ENCODE measurements around the gene TMSB4X. TPM values are rescaled to one million over a fixed set of nuclear protein-coding genes. Genes with fewer than 3 reads are reported as not detected.
"Not testable (repeated sequence)": the region's sequence is repeated elsewhere in the genome, so short reads cannot be mapped to it uniquely, and the experiment has no call there.

TMSB4X gene
- total RNA-seq, 1 donor from 2014 or later = 2,664 TPM

- Mint-ChIP-seq H3K27me3 (ENCODE audit: low read depth) (no peaks in the 10 kb centered on the region), H3K9me3 (peaks cover 6% of the 10 kb centered on the region), H3K36me3 (ENCODE audit: low read depth) (no peaks in the 10 kb centered on the region), H3K27ac (ENCODE audit: unreplicated experiment) (no peak overlapping the region), H3K4me1 (peaks cover 26% of the 10 kb centered on the region), H3K4me3 (no peak overlapping the region)
- TF ChIP-seq, protein P1, sequence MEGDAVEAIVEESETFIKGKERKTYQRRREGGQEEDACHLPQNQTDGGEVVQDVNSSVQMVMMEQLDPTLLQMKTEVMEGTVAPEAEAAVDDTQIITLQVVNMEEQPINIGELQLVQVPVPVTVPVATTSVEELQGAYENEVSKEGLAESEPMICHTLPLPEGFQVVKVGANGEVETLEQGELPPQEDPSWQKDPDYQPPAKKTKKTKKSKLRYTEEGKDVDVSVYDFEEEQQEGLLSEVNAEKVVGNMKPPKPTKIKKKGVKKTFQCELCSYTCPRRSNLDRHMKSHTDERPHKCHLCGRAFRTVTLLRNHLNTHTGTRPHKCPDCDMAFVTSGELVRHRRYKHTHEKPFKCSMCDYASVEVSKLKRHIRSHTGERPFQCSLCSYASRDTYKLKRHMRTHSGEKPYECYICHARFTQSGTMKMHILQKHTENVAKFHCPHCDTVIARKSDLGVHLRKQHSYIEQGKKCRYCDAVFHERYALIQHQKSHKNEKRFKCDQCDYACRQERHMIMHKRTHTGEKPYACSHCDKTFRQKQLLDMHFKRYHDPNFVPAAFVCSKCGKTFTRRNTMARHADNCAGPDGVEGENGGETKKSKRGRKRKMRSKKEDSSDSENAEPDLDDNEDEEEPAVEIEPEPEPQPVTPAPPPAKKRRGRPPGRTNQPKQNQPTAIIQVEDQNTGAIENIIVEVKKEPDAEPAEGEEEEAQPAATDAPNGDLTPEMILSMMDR (conservative IDR thresholded peaks at IDR 0.05) = no peak
- no peak for DNase-seq (ENCODE audit: low read depth, low spot score)
These were observed 34.9 kb downstream of the TMSB4X start for GRCh38 chrX:13009844-13010243.

GRCh38 chrX:13010546-13010945 is 35.6 kb downstream of the TMSB4X start:
- no peak for DNase-seq (ENCODE audit: low read depth, low spot score)
- H3K36me3 Mint-ChIP-seq (ENCODE audit: low read depth) = no peaks in the 10 kb centered on the region
- H3K27ac Mint-ChIP-seq (ENCODE audit: unreplicated experiment) = no peak overlapping the region
- H3K27me3 Mint-ChIP-seq (ENCODE audit: low read depth) = no peaks in the 10 kb centered on the region
- H3K9me3 Mint-ChIP-seq = peaks cover 6% of the 10 kb centered on the region
- H3K4me1 Mint-ChIP-seq = peaks cover 29% of the 10 kb centered on the region
- H3K4me3 Mint-ChIP-seq = no peak overlapping the region
- TF ChIP-seq, protein P1 (conservative IDR thresholded peaks at IDR 0.05) = no peak

DNA sequence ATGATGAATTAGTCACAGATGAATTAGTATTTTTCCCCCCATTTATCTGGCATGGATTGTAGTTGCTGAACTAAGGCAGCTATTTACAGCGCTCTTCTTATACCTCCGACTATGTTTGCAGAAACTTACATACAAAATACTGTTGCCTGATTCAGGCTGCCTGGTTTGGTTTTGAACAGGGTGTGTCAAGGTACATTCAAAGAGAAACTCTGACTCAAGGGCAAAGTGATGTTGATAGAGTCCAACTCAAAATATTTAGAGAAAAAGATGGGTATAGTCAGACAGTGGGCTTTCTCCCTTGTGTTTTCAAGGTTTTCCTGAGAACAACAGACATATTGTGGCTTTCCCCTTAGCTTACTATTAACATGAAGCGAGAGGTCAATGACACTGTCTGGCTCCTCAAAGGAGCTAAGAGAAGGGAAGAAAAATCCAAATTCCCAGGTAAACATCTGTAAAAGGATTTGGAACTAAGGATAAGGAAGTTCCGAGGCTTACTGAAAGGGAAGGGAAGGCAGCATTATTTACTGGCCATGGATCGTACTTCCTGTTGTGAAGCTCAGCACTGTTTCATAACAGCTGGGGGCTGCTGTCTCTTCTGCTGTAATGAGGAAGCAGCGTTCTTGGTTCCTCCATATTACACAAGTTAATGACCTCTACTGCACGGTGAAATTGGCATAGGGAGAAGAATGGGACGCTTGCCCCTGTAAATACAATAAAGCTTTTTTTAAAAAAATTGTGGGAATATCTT is 38.6 kb downstream of the TMSB4X start:
- no peak overlapping the region for H3K27ac Mint-ChIP-seq (ENCODE audit: unreplicated experiment)
- H3K9me3 Mint-ChIP-seq = peaks cover 9% of the 10 kb centered on the region
- no peaks in the 10 kb centered on the region for H3K27me3 Mint-ChIP-seq (ENCODE audit: low read depth)
- TF ChIP-seq, protein P1 (conservative IDR thresholded peaks at IDR 0.05) = no peak
- no peak overlapping the region for H3K4me3 Mint-ChIP-seq
- H3K36me3 Mint-ChIP-seq (ENCODE audit: low read depth) = no peaks in the 10 kb centered on the region
- DNase-seq (ENCODE audit: low read depth, low spot score) = no peak
- peaks cover 31% of the 10 kb centered on the region for H3K4me1 Mint-ChIP-seq

GRCh38 chrX:13014111-13015096 is 39.5 kb downstream of the TMSB4X start:
- no peak for DNase-seq (ENCODE audit: low read depth, low spot score)
- Mint-ChIP-seq H3K9me3 (peaks cover 9% of the 10 kb centered on the region), H3K4me1 (peaks cover 31% of the 10 kb centered on the region), H3K36me3 (ENCODE audit: low read depth) (no peaks in the 10 kb centered on the region), H3K4me3 (no peak overlapping the region), H3K27me3 (ENCODE audit: low read depth) (no peaks in the 10 kb centered on the region), H3K27ac (ENCODE audit: unreplicated experiment) (no peak overlapping the region)
- TF ChIP-seq, protein P1 (conservative IDR thresholded peaks at IDR 0.05) = no peak

DNA sequence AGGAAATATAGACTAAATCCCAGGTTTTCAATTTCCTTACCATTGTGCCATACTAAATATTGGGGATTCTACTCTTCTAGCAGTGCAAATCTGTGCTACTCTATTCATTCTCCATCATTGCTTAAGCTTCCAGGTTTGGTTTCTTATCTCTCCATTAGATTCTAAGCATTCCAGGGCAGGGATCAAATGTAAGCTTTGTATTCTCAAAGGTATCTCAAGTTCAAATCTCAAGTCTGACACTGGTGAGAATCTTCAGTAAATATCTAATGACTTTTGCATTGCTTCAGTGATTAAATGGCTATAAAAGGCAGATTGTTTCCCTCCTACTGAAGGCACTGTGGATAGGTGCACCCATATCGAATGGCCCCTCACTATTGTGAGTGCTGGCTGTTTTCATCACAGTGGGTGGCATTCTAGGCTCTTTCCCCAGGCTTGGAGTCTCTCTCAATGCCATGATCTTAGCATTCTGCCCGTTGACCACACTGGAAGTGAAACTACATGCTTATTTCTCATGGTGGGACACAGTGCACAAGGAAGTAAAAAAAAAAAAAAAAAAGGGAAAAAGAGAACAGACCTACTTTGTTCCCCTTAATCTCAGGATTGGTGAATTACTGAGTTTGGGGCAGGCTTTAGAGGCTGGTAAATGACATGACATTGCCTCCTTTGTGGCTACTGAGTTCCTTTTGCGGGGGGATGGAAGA is 40.8 kb downstream of the TMSB4X start:
- Mint-ChIP-seq H3K27me3 (ENCODE audit: low read depth) (no peaks in the 10 kb centered on the region), H3K4me3 (no peak overlapping the region), H3K36me3 (ENCODE audit: low read depth) (no peaks in the 10 kb centered on the region), H3K4me1 (peaks cover 35% of the 10 kb centered on the region), H3K9me3 (peaks cover 6% of the 10 kb centered on the region), H3K27ac (ENCODE audit: unreplicated experiment) (no peak overlapping the region)
- DNase-seq (ENCODE audit: low read depth, low spot score) = no peak
- TF ChIP-seq, protein P1 (conservative IDR thresholded peaks at IDR 0.05) = no peak

DNA sequence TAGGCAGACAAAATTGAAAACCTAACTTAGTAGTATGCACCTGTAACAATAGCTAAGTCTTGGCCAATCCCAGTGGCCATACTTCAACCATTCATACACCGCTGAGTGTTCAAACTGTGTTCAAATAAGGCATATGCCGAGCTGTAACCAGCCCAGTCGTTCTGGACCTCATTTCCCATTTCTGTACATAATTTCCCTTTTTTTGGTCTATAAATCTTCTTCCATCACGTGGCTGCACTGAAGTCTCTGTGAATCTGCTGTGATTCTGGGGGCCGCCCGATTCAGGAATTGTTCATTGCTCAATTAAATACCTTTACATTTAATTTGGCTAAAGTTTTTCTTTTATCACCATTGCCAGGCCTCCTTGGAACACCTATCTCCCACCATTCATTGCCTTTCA is 41.8 kb downstream of the TMSB4X start:
- not testable (repeated sequence) for H3K27me3 Mint-ChIP-seq (ENCODE audit: low read depth); DNase-seq (ENCODE audit: low read depth, low spot score); H3K27ac Mint-ChIP-seq (ENCODE audit: unreplicated experiment); H3K4me3 Mint-ChIP-seq; H3K9me3 Mint-ChIP-seq; H3K36me3 Mint-ChIP-seq (ENCODE audit: low read depth)
- peaks cover 37% of the 10 kb centered on the region for H3K4me1 Mint-ChIP-seq

Measured in neural crest cell (in vitro differentiated cells).